ENCODE results near the gene SIGLEC1.

SIGLEC1 gene

DNA sequence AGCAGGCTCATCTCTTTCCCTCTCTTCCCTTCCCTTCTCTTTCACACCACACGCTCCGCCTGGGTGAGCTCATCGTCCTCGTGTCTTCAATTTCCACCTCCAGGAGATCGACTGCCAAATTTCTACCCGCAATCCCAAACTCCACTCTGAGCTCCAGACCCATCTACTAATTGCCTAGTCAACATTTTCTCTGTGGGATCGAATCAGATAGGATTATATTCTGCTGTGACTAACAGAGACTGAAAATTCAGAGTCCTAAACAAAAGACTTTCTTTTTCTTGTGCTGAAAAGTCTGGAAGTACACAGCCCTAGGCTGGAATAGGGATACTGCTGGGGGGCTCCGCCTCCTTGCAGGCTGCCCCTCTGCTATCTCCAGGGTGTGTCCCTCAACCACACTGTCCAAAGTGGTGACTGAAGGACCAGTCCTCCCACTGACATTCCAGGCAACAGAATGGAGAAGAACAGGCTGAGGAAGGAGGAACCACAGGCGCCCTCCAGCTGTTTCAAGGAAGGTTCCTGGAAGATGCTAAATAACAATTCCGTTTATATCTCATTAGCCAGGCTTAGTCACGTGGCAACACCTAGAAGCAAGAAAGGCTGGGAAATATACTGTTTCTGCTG, 15.1 kb upstream of the SIGLEC1 start:
- Histone ChIP-seq H3K27ac (ENCODE audit: low read length) (no peak overlapping the region), H3K9ac (ENCODE audit: low read length) (no peak overlapping the region), H4K20me1 (ENCODE audit: insufficient read depth, low read length) (no peaks in the 10 kb centered on the region), H3K36me3 (replicated peaks; ENCODE audit: low read depth, low read length) (no peaks in the 10 kb centered on the region), H3K79me2 (ENCODE audit: low read length) (no peaks in the 10 kb centered on the region), H3K4me3 (ENCODE audit: low read length) (no peak overlapping the region), H2AFZ (ENCODE audit: low read depth, low read length) (no peak overlapping the region), H3K27me3 (ENCODE audit: low read depth, low read length) (peaks cover 20% of the 10 kb centered on the region), H3K4me2 (ENCODE audit: low read length) (no peak overlapping the region), H3K9me3 (ENCODE audit: insufficient read depth, low read length) (no peaks in the 10 kb centered on the region), H3K4me1 (ENCODE audit: low read length) (no peaks in the 10 kb centered on the region; the same call in 1 of the 2 replicates)
- no peak for TF ChIP-seq EZH2phosphoT487 (IDR thresholded peaks at IDR 0.05; ENCODE audit: low read depth)
- TF ChIP-seq, protein P1, sequence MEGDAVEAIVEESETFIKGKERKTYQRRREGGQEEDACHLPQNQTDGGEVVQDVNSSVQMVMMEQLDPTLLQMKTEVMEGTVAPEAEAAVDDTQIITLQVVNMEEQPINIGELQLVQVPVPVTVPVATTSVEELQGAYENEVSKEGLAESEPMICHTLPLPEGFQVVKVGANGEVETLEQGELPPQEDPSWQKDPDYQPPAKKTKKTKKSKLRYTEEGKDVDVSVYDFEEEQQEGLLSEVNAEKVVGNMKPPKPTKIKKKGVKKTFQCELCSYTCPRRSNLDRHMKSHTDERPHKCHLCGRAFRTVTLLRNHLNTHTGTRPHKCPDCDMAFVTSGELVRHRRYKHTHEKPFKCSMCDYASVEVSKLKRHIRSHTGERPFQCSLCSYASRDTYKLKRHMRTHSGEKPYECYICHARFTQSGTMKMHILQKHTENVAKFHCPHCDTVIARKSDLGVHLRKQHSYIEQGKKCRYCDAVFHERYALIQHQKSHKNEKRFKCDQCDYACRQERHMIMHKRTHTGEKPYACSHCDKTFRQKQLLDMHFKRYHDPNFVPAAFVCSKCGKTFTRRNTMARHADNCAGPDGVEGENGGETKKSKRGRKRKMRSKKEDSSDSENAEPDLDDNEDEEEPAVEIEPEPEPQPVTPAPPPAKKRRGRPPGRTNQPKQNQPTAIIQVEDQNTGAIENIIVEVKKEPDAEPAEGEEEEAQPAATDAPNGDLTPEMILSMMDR (IDR thresholded peaks at IDR 0.05; ENCODE audit: low read depth, low read length), result no peak

DNA sequence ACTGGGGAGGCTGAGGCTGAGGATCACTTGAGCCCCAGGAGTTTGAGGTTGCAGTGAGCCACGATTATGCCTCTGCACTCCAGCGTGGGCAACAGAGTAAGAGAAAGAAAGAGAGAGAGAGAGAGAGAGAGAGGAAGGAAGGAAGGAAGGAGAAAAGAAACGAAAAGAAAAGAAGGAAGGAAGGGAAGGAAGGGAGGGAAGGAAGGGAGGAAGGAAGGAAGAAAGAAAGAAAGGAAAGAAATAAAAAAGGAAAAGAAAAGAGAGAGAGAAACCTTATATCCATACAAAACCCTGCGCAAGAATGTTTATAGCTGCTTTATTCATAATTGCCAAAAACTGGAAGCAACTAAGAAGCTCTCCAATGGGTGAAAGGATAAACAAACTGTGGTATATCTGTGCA, 12.0 kb upstream of the SIGLEC1 start:
- Histone ChIP-seq H3K27ac (ENCODE audit: low read length) (no peak overlapping the region), H4K20me1 (ENCODE audit: insufficient read depth, low read length) (no peaks in the 10 kb centered on the region), H3K4me3 (ENCODE audit: low read length) (no peak overlapping the region), H3K36me3 (replicated peaks; ENCODE audit: low read depth, low read length) (no peaks in the 10 kb centered on the region), H3K79me2 (ENCODE audit: low read length) (no peaks in the 10 kb centered on the region), H3K9ac (ENCODE audit: low read length) (no peak overlapping the region), H3K4me1 (ENCODE audit: low read length) (no peaks in the 10 kb centered on the region), H3K9me3 (ENCODE audit: insufficient read depth, low read length) (no peaks in the 10 kb centered on the region), H3K27me3 (ENCODE audit: low read depth, low read length) (peaks cover 40% of the 10 kb centered on the region), H2AFZ (ENCODE audit: low read depth, low read length) (no peak overlapping the region), H3K4me2 (ENCODE audit: low read length) (no peak overlapping the region)
- TF ChIP-seq EZH2phosphoT487 (IDR thresholded peaks at IDR 0.05; ENCODE audit: low read depth), result no peak
- TF ChIP-seq, protein P1 (IDR thresholded peaks at IDR 0.05; ENCODE audit: low read depth, low read length), result no peak

DNA sequence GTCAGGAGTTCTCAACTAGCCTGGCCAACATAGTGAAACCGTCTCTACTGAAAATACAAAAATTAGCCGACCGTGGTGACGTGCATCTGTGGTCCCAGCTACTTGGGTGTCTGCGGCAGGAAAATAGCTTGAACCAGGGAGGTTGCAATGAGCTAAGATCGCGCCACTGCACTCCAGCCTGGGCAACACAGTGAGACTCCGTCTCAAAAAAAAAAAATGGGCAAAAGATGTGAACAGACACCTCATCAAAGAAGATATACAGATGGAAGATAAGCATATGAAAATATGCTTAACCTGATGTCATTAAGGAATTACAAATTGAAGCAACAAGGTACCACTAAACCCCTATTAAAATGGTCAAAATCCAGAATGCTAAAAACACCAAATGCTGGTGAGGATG, 10.9 kb upstream of the SIGLEC1 start:
- Histone ChIP-seq H3K27ac (ENCODE audit: low read length) (no peak overlapping the region), H3K4me3 (ENCODE audit: low read length) (no peak overlapping the region), H3K79me2 (ENCODE audit: low read length) (no peaks in the 10 kb centered on the region), H3K27me3 (ENCODE audit: low read depth, low read length) (peaks cover 34% of the 10 kb centered on the region), H3K9me3 (ENCODE audit: insufficient read depth, low read length) (no peaks in the 10 kb centered on the region), H3K4me2 (ENCODE audit: low read length) (no peak overlapping the region), H3K4me1 (ENCODE audit: low read length) (no peaks in the 10 kb centered on the region), H3K9ac (ENCODE audit: low read length) (no peak overlapping the region), H3K36me3 (replicated peaks; ENCODE audit: low read depth, low read length) (no peaks in the 10 kb centered on the region), H2AFZ (ENCODE audit: low read depth, low read length) (no peak overlapping the region), H4K20me1 (ENCODE audit: insufficient read depth, low read length) (no peaks in the 10 kb centered on the region)
- TF ChIP-seq, protein P1 (IDR thresholded peaks at IDR 0.05; ENCODE audit: low read depth, low read length), result no peak
- TF ChIP-seq EZH2phosphoT487 (IDR thresholded peaks at IDR 0.05; ENCODE audit: low read depth), result no peak

DNA sequence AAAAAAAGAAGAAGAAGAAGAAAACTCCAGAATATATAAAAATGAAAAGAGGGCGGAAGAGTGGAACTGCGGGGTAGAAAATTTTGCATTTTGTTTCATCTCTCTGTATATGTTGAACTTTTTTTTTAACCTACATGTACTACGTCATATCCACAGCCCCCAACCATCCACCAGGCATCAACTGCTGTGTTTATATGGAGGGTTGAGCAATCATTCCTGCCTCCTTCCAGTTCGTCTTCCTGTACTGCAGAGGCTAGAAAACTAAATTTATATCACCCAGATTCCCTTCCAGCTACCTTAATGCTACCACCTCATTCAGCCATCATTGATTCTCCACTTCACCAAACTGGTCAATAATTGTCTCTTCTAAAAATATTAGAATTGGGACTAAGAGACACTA, 9.5 kb upstream of the SIGLEC1 start:
- H4K20me1 ChIP-seq (ENCODE audit: insufficient read depth, low read length), result no peaks in the 10 kb centered on the region

More for the DNA sequence above, 9.5 kb upstream of the SIGLEC1 start:
- no peak overlapping the region for H3K4me2 ChIP-seq (ENCODE audit: low read length)
- H3K4me1 ChIP-seq (ENCODE audit: low read length), result no peaks in the 10 kb centered on the region
- TF ChIP-seq, protein P1 (IDR thresholded peaks at IDR 0.05; ENCODE audit: low read depth, low read length), result no peak
- TF ChIP-seq EZH2phosphoT487 (IDR thresholded peaks at IDR 0.05; ENCODE audit: low read depth), result no peak
- no peaks in the 10 kb centered on the region for H3K36me3 ChIP-seq (replicated peaks; ENCODE audit: low read depth, low read length)
- H3K9me3 ChIP-seq (ENCODE audit: insufficient read depth, low read length), result no peaks in the 10 kb centered on the region
- H3K27ac ChIP-seq (ENCODE audit: low read length), result no peak overlapping the region
- no peak overlapping the region for H2AFZ ChIP-seq (ENCODE audit: low read depth, low read length)
- H3K79me2 ChIP-seq (ENCODE audit: low read length), result no peaks in the 10 kb centered on the region
- H3K9ac ChIP-seq (ENCODE audit: low read length), result no peak overlapping the region
- H3K27me3 ChIP-seq (ENCODE audit: low read depth, low read length), result peaks cover 20% of the 10 kb centered on the region
- H3K4me3 ChIP-seq (ENCODE audit: low read length), result no peak overlapping the region
